ENCODE data around the gene KCNJ6. TPM values are rescaled to one million over a fixed set of nuclear protein-coding genes. Genes with fewer than 3 reads are reported as not detected.

The KCNJ6 gene
- total and polyA plus RNA-seq, 2 of the 8 experiments (the other 6 are each of a cell fraction or from before 2014, with no cell fraction given): 0.51 to 1.2 TPM

GRCh38 chr21:37874904-37875780, 41.1 kb downstream of the KCNJ6 start (continued):
- TF ChIP-seq CHD7 (IDR thresholded peaks at IDR 0.05; ENCODE audit: insufficient replicate concordance, low read length) (no peak), CEBPB (IDR thresholded peaks at IDR 0.05; ENCODE audit: low read depth, low read length) (no peak), SRF (IDR thresholded peaks at IDR 0.05; ENCODE audit: low read depth, low read length) (no peak), YY1 (IDR thresholded peaks at IDR 0.05; ENCODE audit: low read depth, low read length) (no peak), KDM1A (IDR thresholded peaks at IDR 0.05; ENCODE audit: borderline replicate concordance, low read length) (no peak), KDM4A (IDR thresholded peaks at IDR 0.05; ENCODE audit: low read depth, low read length, severe bottlenecking) (no peak), PHF8 (conservative IDR thresholded peaks at IDR 0.05; ENCODE audit: low read depth, low read length) (no peak), SIN3A (conservative IDR thresholded peaks at IDR 0.05 in 1 of 2, IDR thresholded peaks at IDR 0.05 in 1 of 2; ENCODE audit: low read depth in 1 of 2, low read length in 2 of 2) (no peak), SP2 (IDR thresholded peaks at IDR 0.05; ENCODE audit: low read length) (no peak), ZNF274 (IDR thresholded peaks at IDR 0.05; ENCODE audit: borderline replicate concordance, extremely low read depth, low read length) (no peak)
